Stimulated activated effector memory CD8-positive, alpha-beta T cell treated with anti-CD3 and anti-CD28 coated beads, Interleukin-12 subunit alpha, Interleukin-12 subunit beta, amount 100 ng/mL, for 72 hours (primary cell): ENCODE data around the gene TIMP3.
"Not testable (repeated sequence)": the region's sequence is repeated elsewhere in the genome, so short reads cannot be mapped to it uniquely, and the experiment has no call there.

Experiments used
- ATAC-seq: fragments of 150-1000 bp; cut with Tn5 transposase; 2 replicates; pipeline ENCODE4 v1.10.0; 2021
- DNase-seq, 2 donors: peaks; one replicate each; pipeline ENCODE4 v3.0.0; 2021 to 2022; ENCODE audit warnings: low spot score in 2 of 2
- H3K27ac Mint-ChIP-seq: one replicate; pipeline ENCODE4 v1.8.0; 2022; ENCODE audit warnings: mild to moderate bottlenecking, mixed read lengths
- H3K36me3 Mint-ChIP-seq: one replicate; pipeline ENCODE4 v1.8.0; 2022; ENCODE audit warnings: mild to moderate bottlenecking, mixed read lengths
- H3K4me1 Mint-ChIP-seq: one replicate; pipeline ENCODE4 v1.8.0; 2022; ENCODE audit warnings: mixed read lengths
- H3K4me3 Mint-ChIP-seq: one replicate; pipeline ENCODE4 v1.8.0; 2022; ENCODE audit warnings: mild to moderate bottlenecking, mixed read lengths
- H3K9me3 Mint-ChIP-seq: one replicate; pipeline ENCODE4 v1.8.0; 2022; ENCODE audit warnings: mixed read lengths

TIMP3 gene

DNA sequence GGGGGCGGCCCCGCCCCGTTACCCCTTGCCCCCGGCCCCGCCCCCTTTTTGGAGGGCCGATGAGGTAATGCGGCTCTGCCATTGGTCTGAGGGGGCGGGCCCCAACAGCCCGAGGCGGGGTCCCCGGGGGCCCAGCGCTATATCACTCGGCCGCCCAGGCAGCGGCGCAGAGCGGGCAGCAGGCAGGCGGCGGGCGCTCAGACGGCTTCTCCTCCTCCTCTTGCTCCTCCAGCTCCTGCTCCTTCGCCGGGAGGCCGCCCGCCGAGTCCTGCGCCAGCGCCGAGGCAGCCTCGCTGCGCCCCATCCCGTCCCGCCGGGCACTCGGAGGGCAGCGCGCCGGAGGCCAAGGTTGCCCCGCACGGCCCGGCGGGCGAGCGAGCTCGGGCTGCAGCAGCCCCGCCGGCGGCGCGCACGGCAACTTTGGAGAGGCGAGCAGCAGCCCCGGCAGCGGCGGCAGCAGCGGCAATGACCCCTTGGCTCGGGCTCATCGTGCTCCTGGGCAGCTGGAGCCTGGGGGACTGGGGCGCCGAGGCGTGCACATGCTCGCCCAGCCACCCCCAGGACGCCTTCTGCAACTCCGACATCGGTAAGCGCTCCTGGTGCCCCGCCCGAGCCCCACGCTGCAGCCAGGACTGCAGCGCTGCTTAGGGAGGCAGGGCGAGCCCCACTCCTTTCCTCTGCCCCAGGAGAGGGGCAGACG, at the start of gene TIMP3:
TIMP3 (plus strand) TSS at position 169 of the 700 bp plus-strand sequence; CDS start at position 466, 297 bp downstream.
- Mint-ChIP-seq H3K36me3 (no peaks in the 10 kb centered on the region), H3K9me3 (no peaks in the 10 kb centered on the region), H3K27ac (no peak within 1 kb of the TSS), H3K4me1 (peaks cover 5% of the 10 kb centered on the region), H3K4me3 (no peak within 1 kb of the TSS)
- ATAC-seq (peak; percentile 11), DNase-seq (no peak)

DNA sequence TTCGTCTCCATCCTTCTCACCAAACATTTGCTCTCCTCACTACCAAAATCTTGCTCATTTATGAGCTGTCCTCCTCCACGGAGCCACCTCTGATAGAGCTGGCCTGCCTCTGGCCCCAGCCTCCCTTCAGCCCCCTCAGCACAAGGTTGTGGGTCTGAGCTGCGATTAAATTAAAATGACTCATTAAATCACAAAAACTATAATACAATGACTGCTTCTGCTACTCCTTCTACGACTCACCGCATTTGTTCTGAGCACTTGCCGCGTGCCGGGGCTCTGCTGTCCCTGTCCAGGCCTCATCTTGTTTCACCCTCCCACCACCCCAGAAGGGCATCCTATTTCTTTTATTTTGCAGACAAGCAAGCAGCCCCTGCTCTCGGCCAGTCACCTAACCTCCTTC, 49.2 kb upstream of the TIMP3 start:
- no peak for ATAC-seq
- Mint-ChIP-seq H3K27ac (no peak overlapping the region), H3K4me1 (no peaks in the 10 kb centered on the region), H3K9me3 (no peaks in the 10 kb centered on the region), H3K4me3 (no peak overlapping the region), H3K36me3 (no peaks in the 10 kb centered on the region)
- DNase-seq: no peak

DNA sequence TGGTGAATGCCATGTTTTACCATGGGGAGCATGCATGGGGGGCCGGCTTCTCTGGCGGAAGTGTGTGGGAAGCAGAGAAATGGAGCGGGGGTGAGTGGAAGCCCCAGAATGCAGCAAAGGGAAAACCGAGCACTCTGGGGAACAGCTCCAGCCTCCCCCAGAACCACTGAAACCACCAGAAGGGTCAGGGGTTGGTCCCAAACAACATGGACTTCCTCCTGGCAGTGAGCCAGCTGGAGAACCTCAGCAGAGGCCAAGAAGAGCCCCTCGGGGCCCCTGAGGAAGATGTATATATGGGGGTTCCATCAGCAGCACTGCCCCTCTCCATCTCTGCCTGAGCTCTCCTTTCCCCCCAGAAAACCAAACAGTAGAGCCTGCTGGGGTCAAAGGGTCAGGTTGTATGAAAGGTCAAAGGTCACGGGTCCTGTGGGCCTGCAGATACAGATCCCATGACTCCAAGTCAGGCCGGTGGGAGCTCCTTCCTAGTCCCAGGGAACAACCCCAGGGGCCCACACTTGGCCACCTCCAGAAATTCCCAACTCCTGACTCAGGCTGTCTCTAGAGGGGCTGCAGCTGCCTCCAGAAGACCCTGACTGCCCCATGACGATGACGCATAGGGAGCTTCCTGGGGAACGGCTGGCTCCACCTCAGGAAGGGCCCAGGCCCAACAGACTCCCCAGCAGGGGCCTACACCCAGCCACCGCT, 48.5 kb upstream of the TIMP3 start:
- DNase-seq: no peak
- Mint-ChIP-seq H3K9me3 (no peaks in the 10 kb centered on the region), H3K4me1 (no peaks in the 10 kb centered on the region), H3K4me3 (no peak overlapping the region), H3K36me3 (no peaks in the 10 kb centered on the region), H3K27ac (no peak overlapping the region)
- ATAC-seq: no peak

DNA sequence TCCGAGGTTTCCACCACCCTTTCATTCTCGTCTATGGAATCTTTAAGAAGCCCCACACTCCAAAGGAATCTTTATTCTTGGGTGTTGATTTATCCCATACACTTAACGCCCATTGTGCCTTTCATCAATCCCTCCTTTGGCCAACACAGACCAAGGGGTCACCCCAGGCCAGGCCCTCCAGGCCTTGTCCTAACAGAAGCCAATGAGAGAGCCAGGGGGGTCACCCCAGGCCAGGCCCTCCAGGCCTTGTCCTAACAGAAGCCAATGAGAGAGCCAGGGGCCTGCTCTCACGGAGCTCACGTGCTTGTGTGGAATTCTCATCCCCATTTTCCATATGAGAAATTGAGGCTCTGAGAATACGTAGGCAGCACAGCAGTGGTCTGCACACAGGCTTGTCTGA, 47.9 kb upstream of the TIMP3 start:
- H3K4me1 Mint-ChIP-seq: no peaks in the 10 kb centered on the region
- ATAC-seq (no peak), DNase-seq (no peak)
- no peak overlapping the region for H3K4me3 Mint-ChIP-seq
- no peaks in the 10 kb centered on the region for H3K36me3 Mint-ChIP-seq
- no peak overlapping the region for H3K27ac Mint-ChIP-seq
- no peaks in the 10 kb centered on the region for H3K9me3 Mint-ChIP-seq

DNA sequence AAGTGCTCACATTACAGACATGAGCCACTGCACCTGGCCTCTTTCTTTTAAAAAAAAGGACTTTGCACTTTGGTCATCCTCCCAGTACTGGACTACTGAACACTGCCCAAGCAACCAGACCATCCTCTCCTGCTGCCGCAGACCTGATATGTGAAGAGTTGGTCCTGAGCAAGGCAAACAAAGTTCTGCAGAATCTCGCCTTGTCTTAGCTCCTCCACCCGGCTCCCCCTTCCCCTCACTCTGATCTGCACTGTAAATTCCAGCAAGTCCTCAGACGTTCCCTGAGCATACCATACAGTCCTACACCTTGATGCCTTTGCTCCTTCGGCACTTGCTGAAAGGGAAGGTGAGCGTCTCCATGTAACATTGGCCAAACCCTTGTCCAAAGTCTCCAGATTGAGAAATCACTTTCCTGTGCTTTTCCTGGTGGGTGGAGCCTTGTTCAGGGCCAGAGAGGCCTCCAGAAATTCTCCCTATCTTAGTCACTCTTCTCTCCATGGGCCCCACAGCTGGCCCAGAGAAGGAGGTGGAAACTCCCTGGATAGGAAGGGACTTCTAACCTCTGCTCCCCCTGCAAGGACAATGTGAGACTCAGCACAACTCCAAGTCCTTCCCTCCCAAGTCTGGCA, 47.0 kb upstream of the TIMP3 start:
- ATAC-seq (no peak), DNase-seq (no peak)
- Mint-ChIP-seq H3K9me3 (no peaks in the 10 kb centered on the region), H3K4me3 (no peak overlapping the region), H3K4me1 (no peaks in the 10 kb centered on the region), H3K36me3 (no peaks in the 10 kb centered on the region), H3K27ac (no peak overlapping the region)

- H3K9me3 Mint-ChIP-seq, H3K4me1 Mint-ChIP-seq, ATAC-seq, H3K4me3 Mint-ChIP-seq, H3K27ac Mint-ChIP-seq, DNase-seq, H3K36me3 Mint-ChIP-seq: not testable (repeated sequence)
These were observed 44.3 kb upstream of the TIMP3 start for GRCh38 chr22:32757086-32757762.

DNA sequence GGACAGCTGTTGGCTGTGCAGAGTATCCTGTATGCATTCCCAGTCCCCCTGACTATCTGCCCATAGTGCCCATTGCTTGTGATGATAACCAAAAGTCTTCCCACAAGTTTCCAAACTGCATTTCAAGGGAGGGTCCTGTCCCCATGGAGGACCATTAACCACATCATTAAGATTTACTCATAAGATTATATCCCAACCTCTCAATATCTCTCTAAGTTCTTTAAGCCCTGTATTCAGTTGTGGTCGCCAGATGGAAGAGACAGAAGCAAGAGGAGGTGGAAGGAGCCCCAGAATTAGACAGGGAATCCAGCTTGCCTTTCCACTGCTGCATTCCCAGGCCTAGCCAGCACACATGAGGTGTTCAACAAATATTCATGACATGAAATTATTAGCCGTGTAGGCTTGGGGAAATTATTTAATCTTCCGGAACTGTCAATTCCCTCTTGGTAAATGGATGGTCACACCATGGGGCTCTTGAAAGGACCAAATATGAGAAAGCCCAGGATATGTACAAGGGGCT, 42.6 kb upstream of the TIMP3 start:
- no peaks in the 10 kb centered on the region for H3K4me1 Mint-ChIP-seq
- ATAC-seq (no peak), DNase-seq (no peak)
- H3K27ac Mint-ChIP-seq: no peak overlapping the region
- H3K9me3 Mint-ChIP-seq: no peaks in the 10 kb centered on the region
- no peak overlapping the region for H3K4me3 Mint-ChIP-seq
- no peaks in the 10 kb centered on the region for H3K36me3 Mint-ChIP-seq

- Mint-ChIP-seq H3K27ac (no peak overlapping the region), H3K36me3 (no peaks in the 10 kb centered on the region), H3K4me1 (no peaks in the 10 kb centered on the region), H3K4me3 (no peak overlapping the region), H3K9me3 (no peaks in the 10 kb centered on the region)
- ATAC-seq: peak; percentile 13
- no peak for DNase-seq
These were observed 41.1 kb upstream of the TIMP3 start for GRCh38 chr22:32760396-32760795.

- H3K36me3 Mint-ChIP-seq: no peaks in the 10 kb centered on the region
- no peak overlapping the region for H3K4me3 Mint-ChIP-seq
- H3K9me3 Mint-ChIP-seq: no peaks in the 10 kb centered on the region
- ATAC-seq (no peak), DNase-seq (no peak)
- H3K4me1 Mint-ChIP-seq: no peaks in the 10 kb centered on the region
- no peak overlapping the region for H3K27ac Mint-ChIP-seq
These were observed 40.7 kb upstream of the TIMP3 start for GRCh38 chr22:32760815-32761214.

- H3K27ac Mint-ChIP-seq: no peak overlapping the region
- ATAC-seq: no peak
- H3K4me1 Mint-ChIP-seq: no peaks in the 10 kb centered on the region
- H3K4me3 Mint-ChIP-seq: no peak overlapping the region
- H3K36me3 Mint-ChIP-seq: no peaks in the 10 kb centered on the region
- no peak for DNase-seq
- H3K9me3 Mint-ChIP-seq: no peaks in the 10 kb centered on the region
These were observed 40.1 kb upstream of the TIMP3 start for GRCh38 chr22:32761251-32761903.

GRCh38 chr22:32764330-32765131, 37.0 kb upstream of the TIMP3 start:
- Mint-ChIP-seq H3K4me1 (no peaks in the 10 kb centered on the region), H3K36me3 (no peaks in the 10 kb centered on the region), H3K4me3 (no peak overlapping the region), H3K9me3 (no peaks in the 10 kb centered on the region), H3K27ac (no peak overlapping the region)
- DNase-seq: no peak
- ATAC-seq: no peak

DNA sequence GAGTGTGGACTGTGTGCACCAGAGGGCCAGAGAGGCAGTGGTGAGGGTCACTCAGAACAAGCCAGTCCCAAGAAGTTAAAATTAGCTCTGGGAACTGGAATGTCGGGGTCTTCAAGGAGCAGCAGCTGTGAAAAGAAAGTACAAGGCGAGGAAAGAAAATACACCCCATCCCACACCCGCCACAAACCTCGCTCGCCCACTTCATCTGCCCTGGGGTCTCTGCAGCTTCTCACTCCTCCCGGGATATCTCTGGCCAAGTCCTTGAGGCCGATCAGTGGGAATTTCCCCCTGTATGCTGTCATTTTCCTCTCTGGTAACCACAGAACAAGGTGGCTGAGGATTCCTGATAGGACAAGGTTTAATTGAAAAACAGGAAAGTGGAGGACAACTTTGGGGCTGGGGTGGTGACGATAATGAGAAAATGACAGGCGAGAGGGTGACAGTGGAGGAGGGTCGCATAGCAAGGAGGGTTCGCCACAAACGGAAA, 36.3 kb upstream of the TIMP3 start:
- Mint-ChIP-seq H3K9me3 (no peaks in the 10 kb centered on the region), H3K4me3 (no peak overlapping the region), H3K27ac (no peak overlapping the region), H3K36me3 (no peaks in the 10 kb centered on the region), H3K4me1 (no peaks in the 10 kb centered on the region)
- DNase-seq (no peak), ATAC-seq (no peak)

GRCh38 chr22:32771756-32772155, 29.7 kb upstream of the TIMP3 start:
- H3K36me3 Mint-ChIP-seq: no peaks in the 10 kb centered on the region
- H3K27ac Mint-ChIP-seq: no peak overlapping the region
- no peaks in the 10 kb centered on the region for H3K4me1 Mint-ChIP-seq
- H3K4me3 Mint-ChIP-seq: no peak overlapping the region
- no peak for ATAC-seq
- DNase-seq: no peak
- peaks cover 2% of the 10 kb centered on the region for H3K9me3 Mint-ChIP-seq

DNA sequence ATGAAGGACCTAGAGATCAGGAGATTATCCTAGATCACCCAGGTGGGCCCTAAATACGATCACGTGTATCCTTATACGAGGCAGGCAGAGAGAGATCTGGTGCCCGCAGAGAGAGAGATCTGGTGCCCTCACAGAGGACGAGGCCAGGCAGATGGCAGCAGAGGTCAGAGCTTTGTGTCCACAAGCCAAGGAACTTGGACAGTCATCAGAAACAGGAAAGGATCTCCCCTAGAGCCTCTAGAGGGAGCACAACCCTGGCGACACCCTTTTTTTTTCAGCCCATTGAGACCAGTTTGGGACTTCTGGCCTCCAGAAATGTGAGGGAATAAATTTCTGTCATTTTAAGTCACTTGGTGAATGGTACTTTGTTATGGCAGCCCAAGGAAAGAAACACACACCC, 25.5 kb upstream of the TIMP3 start:
- Mint-ChIP-seq H3K27ac (no peak overlapping the region), H3K4me3 (no peak overlapping the region), H3K4me1 (no peaks in the 10 kb centered on the region), H3K36me3 (no peaks in the 10 kb centered on the region), H3K9me3 (peaks cover 2% of the 10 kb centered on the region)
- DNase-seq: no peak
- ATAC-seq: no peak
